Suprapubic skin (tissue), 4 donors: ENCODE data around the gene ELF1.
"Not testable (repeated sequence)": the region's sequence is repeated elsewhere in the genome, so short reads cannot be mapped to it uniquely, and the experiment has no call there.

Experiments
- POLR2A ChIP-seq, 2 donors: fragments of 450-650 bp; IDR thresholded peaks; one replicate each; pipeline ENCODE4 v1.6.1; 2017; ENCODE audit warnings: antibody characterized with exemption in 2 of 2, mild to moderate bottlenecking in 2 of 2, moderate library complexity in 2 of 2
- POLR2AphosphoS5 ChIP-seq, 3 donors: sonication (generic); formaldehyde crosslinking; IDR thresholded peaks; one replicate each; pipeline ENCODE4 v1.6.1; 2017; ENCODE audit warnings: antibody characterized with exemption in 3 of 3
- TF ChIP-seq, protein P1 (sequence below), 2 donors: fragments of 200-600 bp in 1 of 2; fragments of 450-650 bp in 1 of 2; sonication (generic) in 1 of 2; IDR thresholded peaks; one replicate each; pipeline ENCODE4 v1.5.1; 2016 to 2019; ENCODE audit warnings: antibody characterized with exemption in 2 of 2, mild to moderate bottlenecking in 1 of 2, moderate library complexity in 1 of 2

DNA sequence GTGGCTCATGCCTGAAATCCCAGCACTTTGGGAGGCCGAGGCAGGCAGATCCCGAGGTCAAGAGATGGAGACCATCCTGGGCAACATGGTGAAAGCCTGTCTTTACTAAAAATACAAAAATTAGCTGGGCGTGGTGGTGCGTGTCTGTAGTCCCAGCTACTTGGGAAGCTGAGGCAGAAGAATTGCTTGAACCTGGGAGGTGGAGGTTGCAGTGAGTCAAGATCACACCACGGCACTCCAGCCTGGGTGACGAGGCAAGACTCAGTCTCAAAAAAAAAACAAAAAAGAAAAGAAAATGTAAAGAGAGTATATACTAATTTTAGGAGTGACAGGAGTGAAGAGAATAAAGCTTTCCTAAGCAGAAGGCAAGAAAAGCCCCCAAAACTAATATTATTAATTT is 41.0 kb downstream of the ELF1 start:
- TF ChIP-seq, protein P1, sequence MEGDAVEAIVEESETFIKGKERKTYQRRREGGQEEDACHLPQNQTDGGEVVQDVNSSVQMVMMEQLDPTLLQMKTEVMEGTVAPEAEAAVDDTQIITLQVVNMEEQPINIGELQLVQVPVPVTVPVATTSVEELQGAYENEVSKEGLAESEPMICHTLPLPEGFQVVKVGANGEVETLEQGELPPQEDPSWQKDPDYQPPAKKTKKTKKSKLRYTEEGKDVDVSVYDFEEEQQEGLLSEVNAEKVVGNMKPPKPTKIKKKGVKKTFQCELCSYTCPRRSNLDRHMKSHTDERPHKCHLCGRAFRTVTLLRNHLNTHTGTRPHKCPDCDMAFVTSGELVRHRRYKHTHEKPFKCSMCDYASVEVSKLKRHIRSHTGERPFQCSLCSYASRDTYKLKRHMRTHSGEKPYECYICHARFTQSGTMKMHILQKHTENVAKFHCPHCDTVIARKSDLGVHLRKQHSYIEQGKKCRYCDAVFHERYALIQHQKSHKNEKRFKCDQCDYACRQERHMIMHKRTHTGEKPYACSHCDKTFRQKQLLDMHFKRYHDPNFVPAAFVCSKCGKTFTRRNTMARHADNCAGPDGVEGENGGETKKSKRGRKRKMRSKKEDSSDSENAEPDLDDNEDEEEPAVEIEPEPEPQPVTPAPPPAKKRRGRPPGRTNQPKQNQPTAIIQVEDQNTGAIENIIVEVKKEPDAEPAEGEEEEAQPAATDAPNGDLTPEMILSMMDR (IDR thresholded peaks at IDR 0.05) = not testable (repeated sequence)
- not testable (repeated sequence) for TF ChIP-seq POLR2A, POLR2AphosphoS5 (IDR thresholded peaks at IDR 0.05)
